Astrocyte of the spinal cord (primary cell): ENCODE measurements around the gene PRPF19.

Experiments
- DNase-seq: peaks from one replicate; pipeline ENCODE4 v3.0.0; 2011; ENCODE audit warnings: low read depth, low spot score
- H3K4me3 ChIP-seq: 2 replicates; pipeline ENCODE4 v1.5.1; 2011; ENCODE audit warnings: low read depth, mild to moderate bottlenecking, low read length, moderate library complexity
- in situ Hi-C: cut with HindIII; loops from 2 replicates; pipeline ENCODE4 v1.10.0; 2017; ENCODE audit warnings: low sequenced_read_pairs
- TF ChIP-seq, protein P1 (sequence below): IDR thresholded peaks from 2 replicates; pipeline ENCODE4 v1.5.1; 2012; ENCODE audit warnings: low read depth, mild to moderate bottlenecking, low read length, inconsistent platforms

The PRPF19 gene

DNA sequence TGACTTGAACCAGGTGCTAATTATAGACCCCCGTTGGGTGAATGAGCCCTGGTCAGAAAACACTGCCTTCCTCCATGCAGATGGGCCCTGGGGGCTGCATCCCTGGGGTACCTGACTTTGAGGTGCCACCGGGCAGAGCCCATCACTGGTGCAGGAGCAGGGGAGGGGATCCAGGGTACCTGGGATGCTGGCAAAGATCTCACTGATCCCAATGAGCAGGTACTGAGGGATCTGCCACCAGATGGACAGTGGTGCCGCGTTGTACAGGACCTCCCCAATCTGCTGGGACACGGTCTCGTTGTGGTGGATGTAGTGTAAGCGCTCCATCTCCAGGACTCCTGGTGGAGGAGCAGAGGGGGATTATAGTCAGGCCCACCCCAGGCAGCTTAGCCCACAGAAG, 32.9 kb upstream of the PRPF19 start:
- TF ChIP-seq, protein P1, sequence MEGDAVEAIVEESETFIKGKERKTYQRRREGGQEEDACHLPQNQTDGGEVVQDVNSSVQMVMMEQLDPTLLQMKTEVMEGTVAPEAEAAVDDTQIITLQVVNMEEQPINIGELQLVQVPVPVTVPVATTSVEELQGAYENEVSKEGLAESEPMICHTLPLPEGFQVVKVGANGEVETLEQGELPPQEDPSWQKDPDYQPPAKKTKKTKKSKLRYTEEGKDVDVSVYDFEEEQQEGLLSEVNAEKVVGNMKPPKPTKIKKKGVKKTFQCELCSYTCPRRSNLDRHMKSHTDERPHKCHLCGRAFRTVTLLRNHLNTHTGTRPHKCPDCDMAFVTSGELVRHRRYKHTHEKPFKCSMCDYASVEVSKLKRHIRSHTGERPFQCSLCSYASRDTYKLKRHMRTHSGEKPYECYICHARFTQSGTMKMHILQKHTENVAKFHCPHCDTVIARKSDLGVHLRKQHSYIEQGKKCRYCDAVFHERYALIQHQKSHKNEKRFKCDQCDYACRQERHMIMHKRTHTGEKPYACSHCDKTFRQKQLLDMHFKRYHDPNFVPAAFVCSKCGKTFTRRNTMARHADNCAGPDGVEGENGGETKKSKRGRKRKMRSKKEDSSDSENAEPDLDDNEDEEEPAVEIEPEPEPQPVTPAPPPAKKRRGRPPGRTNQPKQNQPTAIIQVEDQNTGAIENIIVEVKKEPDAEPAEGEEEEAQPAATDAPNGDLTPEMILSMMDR = no peak
- DNase-seq = no peak
- in situ Hi-C loops = no loop called here
- H3K4me3 ChIP-seq = no peak overlapping the region

DNA sequence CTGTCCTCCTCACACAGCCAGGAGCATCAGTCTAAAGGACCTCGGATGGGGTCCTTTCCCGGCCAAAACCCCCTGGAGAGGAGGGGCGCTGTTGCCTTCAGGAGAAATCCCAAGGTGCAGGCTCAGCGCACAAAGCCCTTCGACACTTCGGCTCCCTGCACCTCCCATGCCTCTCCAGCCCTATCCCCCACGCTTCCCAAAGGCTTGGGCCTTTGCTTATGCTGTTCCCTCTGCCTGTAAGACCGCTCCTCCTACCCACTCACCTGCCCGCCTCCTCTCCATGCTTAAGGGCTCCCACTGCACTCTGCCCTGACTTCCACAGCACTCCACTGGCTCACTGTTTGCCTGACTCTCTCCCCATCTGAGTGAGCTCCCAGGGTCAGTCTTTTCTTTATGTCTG, 32.1 kb upstream of the PRPF19 start:
- in situ Hi-C loops = no loop called here
- DNase-seq = no peak
- TF ChIP-seq, protein P1 = no peak
- H3K4me3 ChIP-seq = no peak overlapping the region

DNA sequence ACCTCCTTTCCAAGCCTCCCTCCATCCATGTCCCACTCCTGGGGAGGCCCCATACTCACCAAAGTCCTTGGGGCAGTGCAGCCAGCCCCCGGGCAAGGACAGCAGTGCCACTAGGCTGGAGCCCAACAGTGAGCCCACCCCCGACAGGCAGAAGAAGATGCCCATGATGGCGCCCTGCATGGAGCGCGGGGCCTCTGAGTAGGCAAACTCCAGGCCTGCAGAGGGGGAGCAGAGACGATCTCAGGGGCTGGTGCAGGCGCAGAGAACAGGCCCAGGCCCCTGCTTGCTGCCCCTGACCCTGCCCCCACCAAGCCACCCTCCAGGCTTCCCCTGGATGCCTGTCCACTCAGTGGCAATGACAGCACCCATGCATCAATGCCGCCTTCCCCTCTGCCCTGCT, 31.4 kb upstream of the PRPF19 start:
- in situ Hi-C loops = no loop called here
- no peak overlapping the region for H3K4me3 ChIP-seq
- no peak for DNase-seq
- TF ChIP-seq, protein P1 = no peak

DNA sequence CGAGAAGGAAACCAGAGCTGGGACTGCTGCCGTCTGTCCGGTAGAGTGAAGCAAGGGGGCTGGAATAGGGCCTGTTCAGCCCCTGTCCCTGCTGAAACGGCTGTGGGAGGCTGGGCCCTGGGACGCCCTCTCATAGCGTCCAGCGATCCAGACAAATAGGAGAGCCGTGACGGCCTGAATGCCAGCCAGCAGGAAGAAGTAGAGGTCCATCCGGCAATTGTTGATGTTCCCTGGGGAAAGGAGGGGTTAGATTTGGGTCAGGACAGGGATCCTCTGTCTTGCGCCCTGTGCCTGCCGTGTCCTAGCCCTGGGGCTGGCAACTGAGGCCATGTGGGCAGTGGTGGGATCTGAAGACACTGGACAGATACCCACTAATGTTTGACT, 30.8 kb upstream of the PRPF19 start:
- no peak overlapping the region for H3K4me3 ChIP-seq
- DNase-seq = no peak
- TF ChIP-seq, protein P1 = no peak
- in situ Hi-C loops = no loop called here

DNA sequence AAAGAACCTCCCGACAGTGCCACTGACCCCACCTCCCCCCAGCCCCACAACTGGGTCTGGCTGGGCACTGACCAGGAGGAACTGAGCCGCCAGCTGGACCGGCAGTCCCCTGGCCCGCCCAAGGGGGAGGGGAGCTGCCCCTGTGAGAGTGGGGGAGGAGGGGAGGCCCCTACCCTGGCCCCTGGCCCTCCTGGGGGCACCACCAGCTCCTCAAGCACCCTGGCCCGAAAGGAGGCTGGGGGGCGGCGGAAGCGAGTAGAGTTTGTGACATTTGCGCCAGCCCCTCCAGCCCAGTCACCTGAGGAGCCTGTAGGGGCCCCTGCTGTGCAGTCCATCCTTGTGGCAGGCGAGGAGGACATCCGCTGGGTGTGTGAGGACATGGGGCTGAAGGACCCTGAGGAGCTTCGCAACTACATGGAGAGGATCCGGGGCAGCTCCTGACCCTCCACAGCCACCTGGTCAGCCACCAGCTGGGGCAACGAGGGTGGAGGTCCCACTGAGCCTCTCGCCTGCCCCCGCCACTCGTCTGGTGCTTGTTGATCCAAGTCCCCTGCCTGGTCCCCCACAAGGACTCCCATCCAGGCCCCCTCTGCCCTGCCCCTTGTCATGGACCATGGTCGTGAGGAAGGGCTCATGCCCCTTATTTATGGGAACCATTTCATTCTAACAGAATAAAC, 30.2 kb upstream of the PRPF19 start:
- DNase-seq = no peak
- TF ChIP-seq, protein P1 = no peak
- H3K4me3 ChIP-seq = no peak overlapping the region
- in situ Hi-C loops = no loop called here

DNA sequence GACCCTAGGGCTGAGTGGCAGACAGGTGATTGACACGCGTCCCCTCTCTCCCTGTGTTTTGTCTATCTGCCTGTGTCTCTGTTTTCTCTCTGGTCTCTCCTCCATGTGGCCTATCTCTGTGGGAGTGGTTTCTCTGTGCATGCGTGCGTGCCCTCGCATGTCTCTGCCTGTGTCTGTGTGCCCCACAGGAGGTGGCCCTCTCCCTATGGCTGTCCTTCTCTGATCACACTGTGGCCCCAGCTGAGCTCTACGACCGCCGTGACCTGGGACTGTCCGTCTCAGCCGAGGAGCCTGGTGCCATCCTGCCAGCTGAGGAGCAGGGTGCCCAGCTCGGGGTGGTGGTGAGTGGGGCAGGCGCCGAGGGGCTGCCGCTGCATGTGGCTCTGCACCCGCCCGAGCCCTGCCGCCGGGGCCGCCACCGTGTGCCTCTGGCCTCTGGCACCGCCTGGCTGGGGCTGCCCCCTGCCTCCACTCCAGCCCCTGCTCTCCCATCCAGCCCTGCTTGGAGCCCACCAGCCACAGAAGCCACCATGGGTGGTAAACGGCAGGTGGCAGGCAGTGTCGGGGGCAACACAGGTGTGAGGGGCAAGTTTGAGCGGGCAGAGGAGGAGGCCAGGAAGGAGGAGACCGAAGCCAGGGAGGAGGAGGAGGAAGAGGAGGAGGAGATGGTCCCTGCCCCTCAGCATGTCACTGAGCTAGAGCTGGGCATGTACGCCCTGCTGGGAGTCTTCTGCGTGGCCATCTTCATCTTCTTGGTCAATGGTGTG, 29.5 kb upstream of the PRPF19 start:
- TF ChIP-seq, protein P1 = no peak
- in situ Hi-C loops = no loop called here
- H3K4me3 ChIP-seq = no peak overlapping the region
- no peak for DNase-seq
